GM21390 (cell line): ENCODE measurements around the gene MBNL1.

ENCODE experiments used
- ATAC-seq: cut with Tn5 transposase; IDR thresholded peaks from one replicate; pipeline ENCODE4 v1.9.1; 2021; ENCODE audit not compliant: unreplicated experiment

The MBNL1 gene

DNA sequence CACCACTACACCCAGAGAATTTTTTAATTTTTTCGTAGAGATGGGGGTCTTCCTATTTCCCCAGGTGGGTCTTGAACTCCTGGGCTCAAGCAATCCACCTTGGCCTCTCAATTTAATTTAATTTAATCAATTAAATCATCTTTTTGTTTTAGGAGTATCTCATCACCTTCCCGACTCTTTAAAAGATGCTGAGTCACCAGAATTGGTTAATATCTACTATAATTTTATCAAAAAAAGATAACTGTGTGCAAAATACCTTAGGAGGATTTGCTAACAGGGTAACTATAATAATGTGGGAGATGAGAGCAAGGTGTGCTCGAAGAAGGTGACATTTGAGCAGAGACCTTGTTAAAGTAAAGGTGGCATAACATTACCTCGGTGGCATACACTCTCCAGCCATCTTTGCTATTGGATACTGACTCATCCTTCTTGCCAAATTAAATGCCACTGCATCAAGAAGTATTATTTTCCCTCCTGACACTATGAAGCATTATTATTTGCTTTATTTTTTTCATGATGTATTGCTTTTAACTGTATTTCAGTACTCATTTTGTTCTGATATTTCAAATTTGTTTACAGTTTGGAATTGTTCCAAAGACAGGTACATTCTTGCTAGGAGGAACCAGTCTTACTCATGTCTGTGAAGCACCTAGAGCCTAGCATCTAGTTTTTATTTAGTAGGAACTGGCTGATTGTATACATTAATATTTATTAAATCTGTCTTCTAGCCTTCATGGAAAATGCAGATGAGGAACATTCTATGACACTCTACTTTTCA lies 200.7 kb downstream of the MBNL1 start:
- no peak for ATAC-seq

DNA sequence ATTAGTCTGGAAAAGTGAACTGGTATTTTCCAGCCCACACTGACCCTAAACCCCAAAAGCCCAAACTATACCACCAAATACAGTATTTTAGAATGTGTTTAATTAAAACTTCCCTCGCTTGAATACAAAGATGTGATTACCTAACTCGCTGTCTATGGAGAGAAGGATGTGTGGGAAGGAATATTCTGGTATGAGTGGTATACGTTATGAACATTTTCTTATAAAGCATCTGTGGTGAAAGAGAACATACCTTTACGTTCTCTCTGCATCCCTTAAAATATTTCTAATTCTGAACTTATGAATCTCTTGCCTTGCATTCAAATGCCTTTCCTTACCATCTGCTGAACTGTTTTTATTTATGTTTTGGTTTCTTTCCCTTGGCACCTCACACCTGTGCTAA lies 201.4 kb downstream of the MBNL1 start:
- ATAC-seq = no peak

DNA sequence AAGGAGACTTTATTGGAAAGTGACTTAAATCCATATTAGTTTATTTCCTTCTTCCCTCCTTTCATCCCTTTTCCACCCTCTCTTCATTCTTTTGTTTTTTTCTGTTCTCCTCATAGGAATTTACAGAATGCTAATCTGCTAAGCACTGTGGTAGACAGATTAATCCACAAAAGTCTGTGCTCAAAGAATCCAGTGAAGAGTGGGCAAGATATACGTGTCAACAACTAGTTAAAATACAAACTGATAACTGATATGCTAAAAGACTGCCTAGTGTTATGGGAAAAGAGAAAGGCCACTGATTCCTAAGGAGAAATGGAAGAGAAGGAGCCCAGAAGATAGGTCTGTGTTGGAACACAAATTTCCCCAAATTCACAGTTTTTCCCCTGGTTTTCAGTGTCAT lies 202.2 kb downstream of the MBNL1 start:
- ATAC-seq = no peak

DNA sequence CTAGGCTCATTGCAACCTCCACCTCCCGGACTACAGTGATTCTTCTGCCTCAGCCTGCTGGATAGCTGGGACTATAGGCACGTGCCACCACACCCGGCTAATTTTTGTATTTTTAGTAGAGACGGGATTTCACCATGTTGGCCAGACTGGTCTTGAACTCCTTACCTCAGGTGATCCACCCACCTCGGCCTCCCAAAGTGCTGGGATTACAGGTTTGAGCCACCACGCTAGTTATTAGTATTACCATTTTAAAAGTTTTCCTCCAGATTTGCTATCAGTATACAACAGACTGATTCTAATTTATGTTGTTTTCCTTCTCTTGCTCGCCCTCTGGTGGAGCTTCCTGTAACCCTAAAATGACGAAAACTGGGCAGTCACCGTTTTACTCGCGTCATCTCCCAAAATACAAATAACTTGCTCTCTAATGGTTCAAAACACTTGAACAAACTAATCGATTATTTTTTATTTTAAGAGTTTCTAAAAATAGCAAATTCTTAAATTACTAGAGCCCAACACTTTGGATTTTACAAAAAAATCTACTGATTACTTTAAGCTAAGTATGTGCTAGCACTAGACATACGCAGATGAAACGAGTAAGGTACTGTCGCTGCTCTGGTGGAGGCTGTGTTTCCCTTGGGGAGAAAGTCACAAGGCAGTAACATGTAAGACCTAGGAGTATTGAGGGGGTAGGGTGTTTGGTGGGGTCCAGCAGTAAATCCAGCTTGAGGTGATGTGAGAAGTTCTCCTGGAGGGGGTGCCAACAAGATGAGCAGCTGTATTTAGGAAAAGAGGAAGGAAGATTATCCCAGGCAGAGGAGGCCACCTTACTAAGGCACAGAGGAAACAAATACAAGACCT lies 203.3 kb downstream of the MBNL1 start:
- ATAC-seq = peak; percentile 73

DNA sequence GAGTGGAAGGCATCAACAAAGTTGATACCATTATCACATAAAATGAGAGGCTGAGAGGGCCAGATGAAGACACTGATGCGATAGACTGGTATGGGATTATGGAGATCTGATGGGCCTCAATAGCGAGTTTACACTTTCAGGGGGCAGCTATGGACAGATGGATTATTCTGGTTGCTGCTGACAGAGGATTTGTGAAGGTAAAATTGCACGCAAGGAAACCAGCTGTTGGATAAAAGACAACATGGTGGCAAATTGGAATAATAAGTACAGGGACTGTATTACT lies 203.9 kb downstream of the MBNL1 start:
- ATAC-seq = no peak

DNA sequence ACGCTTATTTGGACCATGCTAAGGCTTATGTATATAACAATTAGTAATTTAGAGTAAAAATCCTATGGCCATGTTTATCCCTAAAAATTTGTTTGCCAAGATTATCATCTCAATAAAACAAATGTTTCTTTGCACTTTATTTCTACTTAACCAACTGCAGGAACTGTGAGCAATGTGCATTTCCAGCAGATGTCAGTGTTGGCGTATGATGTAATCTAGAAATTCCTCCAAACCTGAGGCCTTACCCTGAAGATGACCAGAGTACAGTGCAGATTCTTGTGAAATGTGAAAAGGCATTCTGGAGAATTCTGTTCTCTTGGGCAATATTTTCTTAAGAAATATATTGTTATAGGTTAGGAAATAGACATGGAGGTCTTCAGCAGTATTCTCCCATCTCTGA lies 205.9 kb downstream of the MBNL1 start:
- ATAC-seq = peak; percentile 59

DNA sequence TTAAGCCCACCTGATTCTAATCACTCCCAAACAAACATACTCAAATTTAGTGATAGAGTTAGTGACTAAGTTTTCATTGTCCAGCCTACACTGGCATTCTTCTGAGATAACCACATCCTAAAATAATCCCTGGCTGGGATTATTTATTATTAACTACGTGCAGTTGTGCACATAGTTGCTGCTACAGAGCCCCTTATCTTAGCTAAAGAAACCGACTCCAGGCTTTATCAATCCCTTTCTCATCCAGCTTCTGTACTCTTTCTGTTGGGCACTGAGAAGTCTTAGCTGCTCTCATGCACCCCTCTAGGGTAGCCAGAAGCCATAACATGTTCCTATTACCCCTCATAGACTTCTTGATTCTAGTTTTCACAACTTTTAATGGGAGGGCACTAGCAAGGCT lies 208.7 kb downstream of the MBNL1 start:
- no peak for ATAC-seq

DNA sequence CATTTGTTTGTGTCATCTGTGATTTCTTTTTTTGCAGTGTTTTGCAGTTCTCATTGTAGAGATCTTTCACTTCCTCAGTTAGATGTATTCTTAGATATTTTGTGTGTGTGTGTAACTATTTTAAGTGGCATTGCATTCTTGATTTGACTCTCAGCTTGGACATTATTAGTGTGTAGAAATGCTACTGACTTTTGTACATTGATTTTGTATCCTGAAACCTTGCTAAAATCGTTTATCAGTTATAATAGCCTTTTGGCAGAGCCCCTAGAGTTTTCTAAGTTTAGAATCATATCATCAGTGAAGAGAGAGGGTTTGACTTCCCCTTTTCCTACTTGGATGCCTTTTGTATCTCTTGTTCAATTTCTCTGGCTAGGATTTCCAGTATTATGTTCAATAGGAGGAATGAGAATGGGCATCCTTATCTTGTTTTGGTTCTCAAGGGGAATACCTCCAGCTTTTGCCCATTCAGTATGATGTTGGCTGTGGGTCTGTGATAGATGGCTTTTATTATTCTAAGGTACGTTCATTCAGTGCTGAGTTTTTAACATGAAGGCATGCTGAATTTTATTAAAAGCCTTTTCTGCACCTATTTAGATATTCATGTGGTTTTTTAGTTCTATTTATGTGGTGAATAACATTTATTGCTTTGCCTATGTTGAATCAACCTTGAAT lies 211.7 kb downstream of the MBNL1 start:
- peak; percentile 95 for ATAC-seq

DNA sequence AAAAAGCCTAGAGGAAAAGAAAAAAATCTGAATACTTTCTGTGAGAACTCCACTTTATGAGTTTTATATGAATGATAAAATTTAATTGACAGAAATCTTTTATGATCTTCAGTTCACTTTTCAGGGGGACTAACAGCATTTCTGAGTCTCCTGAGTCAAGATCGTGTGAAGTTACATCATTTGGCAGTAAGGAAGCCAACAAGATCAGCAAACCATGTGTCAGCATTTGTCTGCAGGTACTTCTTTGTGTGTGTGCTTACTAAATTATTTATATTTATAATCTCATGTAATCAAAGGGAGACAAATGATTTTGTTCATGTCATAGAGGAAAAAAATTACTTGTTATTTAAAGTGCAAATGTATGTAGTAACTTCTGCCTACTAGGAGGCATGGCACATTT lies 217.6 kb downstream of the MBNL1 start:
- no peak for ATAC-seq

DNA sequence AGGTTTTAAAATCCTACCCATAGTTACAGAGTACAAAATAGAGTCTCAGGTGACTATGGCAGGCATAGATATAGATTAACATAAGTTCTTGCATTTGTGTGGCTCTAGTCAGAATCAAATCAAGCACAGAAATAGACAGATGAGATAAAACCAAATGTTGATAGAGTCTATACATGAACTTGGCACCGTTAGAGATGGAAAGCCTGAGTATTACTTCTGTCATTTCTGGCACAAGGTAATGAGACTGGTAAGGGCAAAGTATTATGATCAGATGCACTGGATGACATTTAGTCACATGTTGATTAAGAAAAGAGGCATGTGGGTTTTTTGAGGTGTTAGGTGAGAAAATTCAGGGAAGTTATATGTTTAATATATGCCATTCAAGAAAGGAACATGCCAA lies 219.7 kb downstream of the MBNL1 start:
- ATAC-seq = no peak

DNA sequence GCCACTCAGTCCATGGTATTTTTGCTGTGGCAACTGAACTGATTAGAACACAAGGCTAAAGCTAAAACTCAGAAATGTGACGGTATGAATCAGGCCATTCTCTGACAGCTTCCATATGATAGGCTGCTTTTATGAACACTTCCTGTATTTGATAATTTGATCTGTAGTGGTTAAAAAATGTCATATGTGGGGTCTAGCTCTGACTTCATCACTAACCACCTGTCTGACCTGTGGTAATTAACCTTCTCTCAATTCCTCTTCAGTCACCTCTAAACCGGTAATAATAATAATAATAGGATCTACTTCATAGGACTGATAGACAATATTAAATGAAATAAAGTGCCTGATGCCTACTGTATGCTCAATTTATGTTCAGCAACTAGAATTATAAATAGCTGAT lies 223.2 kb downstream of the MBNL1 start:
- ATAC-seq = no peak

DNA sequence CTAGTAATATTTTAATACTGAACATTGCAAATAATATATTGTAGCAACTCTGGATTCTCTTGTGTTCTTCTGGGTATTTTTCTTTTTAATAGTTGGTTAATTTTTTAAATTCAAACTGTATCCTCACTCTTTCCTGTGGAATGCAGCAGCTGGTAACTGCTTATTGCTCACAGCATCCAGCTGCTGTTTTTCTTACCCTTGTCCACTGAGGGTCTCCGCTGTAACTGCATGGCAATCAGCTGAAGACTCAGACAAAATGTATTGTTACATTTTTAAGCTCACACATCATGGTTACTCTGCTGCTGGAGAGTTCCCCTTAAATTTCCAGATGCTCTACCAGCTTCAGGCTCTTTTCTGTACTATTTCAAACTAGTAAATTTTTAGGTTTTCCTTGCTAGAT lies 227.6 kb downstream of the MBNL1 start:
- no peak for ATAC-seq

DNA sequence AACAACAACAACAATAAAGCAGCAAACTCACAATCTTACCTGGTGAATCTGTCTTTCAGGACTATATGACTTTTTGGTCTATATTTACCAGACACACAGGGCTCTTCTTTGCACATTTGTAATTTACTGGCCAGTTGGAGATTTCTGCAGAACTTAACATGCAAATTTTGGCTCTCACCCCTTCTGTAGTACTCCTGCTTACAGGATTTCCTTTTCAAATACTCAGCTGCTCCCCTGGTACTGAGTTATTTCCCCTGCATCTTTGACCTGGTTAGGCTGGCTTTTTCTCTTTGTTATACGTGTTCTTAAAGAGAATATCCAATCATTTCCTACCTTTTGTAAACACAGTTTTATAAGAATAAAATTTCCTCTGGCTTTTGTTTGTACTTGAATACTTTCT lies 228.0 kb downstream of the MBNL1 start:
- ATAC-seq = no peak

DNA sequence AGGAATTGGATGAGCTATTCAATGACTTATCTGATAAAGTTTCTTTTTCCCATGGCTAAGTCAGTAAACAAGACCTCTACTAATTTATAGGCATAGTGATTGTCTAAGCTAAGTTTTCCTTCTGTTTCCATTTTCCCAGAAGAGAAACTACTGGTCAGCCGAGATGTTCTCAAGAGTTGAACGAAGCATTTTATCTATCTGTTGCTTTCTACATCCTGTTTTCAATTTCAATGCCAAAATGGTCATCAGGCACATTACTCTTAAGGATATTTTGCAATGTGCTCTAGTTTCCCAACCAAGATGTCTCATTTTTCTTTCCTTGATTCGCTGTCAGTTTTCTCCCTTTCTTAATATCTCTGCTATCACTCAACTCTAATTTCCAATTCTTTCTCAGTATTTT lies 228.7 kb downstream of the MBNL1 start:
- no peak for ATAC-seq

DNA sequence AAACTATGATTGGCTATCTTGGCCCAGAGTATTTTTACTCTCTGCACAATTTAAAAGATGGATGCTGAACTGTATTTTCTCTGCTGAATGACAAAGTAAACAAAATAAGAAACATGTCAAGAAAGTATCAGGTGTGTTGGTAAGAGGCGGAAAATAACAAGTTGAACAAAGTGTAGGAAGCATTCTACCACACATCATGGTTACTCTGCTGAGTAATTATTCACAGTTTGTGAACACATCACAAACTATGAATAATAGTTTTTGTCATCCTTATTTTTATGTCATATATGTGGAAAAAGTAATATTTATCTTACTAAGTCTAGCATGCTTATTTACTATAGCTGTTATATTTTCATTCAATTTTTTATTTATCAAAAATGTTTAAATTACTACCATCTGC lies 229.2 kb downstream of the MBNL1 start:
- ATAC-seq = no peak

DNA sequence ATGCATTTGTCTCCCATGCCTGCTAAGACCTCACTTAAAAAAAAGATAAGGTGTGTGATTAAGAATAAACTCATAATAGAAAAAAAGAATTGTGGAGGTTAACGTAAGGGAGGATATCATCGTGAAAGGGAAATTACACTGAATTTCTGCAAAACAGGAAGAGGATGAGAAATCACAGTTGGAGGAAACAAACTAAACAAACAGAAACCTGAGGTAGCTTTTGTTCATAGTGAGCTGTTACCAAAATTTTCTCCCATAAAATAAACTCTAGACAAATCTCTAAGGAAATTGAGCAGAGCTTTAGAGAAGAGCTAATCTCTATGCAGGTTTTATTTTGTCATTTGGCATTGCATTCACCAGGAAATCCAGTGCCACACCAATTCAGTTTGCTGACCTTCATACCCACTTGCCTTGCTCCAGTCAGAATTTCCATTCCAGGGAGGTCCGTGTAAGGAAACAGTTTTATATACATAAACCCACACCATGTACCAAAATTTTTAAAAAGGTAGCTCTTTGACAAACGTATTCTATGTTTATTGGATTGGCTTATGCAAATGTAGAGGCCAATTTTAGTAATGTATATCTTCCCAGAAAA lies 231.2 kb downstream of the MBNL1 start:
- ATAC-seq = no peak

DNA sequence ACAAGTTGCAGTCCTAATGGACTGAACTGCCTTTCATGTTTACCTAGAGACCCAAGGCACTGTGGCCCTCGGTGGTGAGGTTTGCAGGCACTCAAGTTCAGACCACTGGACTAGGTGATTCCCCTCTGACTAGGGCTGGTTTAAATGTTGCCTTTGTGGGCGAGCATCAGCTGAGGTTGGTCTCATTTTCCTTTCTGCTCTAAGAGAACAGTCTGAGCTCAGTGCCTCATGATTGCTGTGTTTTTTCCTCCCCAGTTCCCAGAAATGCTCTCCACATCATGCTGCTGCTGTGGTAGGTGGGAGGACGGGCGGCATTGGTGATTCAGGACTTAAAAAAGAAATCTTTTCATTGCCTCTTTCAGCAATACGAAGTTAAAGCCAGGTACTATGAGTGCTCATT lies 237.2 kb downstream of the MBNL1 start:
- peak; percentile 94 for ATAC-seq

DNA sequence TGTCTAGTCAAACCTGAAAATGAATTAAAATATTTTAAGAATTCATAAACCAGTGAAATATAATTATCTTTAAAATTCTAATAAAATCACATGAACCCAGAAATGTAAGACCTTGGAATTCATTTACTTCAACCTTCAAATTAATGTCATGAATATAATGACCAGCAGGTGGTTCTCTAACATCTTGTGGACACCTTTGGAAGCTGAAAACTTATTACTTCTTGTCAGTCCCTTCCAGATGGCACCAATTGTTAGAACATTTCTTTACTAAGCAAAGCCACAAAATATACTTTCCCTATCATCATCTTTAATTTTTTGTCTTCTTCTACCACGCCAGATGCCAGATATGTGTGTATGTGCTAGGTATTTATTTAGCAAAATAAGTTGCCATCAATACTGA lies 240.0 kb downstream of the MBNL1 start:
- no peak for ATAC-seq

DNA sequence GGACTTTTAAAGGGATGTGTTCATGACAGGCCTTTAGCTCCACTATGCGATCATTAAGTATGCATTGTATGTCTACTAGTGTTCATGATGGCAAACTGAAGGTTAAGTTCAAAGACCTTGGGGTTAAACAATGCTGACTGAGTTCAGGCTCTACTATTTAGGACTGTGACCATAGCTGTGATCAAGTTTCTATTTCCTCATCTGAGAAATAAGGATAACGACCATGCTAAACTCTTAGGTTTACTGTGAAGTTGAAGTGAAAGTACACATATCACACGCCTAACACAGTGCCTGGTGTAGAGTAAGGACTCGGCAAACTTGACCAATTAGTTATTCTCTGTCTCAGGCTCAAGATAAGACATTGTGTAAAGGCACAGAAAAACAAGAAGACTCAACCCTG lies 243.2 kb downstream of the MBNL1 start:
- ATAC-seq = peak; percentile 80

DNA sequence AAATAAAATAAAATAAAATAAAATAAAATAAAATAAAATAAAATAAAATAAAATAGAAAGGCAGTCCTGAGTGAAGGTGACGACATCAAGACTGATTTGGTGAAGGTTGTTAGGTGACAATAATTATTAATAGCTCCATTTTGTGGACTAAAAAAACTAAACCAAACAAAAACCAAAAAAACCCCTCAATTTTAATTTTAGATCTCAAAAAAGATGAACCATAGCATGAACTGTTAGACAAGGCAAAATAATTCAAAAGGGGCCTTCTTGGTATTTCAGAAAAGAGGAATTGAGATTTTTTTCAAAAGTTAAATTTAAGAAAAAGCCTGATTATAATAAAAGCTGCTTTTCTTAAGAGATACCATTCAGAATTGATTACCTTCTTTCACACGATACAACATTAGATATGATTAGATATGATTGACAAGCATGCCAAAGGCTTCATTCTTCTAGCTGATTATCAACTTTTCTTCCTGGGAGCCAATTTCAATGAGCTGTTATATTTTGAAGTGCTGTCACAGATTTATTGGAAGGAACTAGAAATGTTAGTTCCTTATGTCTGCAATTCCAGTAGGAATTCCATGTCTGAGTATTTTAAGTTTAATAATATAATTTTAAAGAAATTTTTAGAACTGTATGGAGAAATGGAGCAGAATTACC lies 244.7 kb downstream of the MBNL1 start:
- no peak for ATAC-seq
